HEK293T (cell line): ENCODE results near the gene AP1G2.

ENCODE experiments used
- CTBP1 ChIP-seq: fragments of 450-650 bp; IDR thresholded peaks from 2 replicates; pipeline ENCODE4 v1.6.1; 2016; ENCODE audit warnings: borderline replicate concordance
- FOXA1 ChIP-seq: fragments of 450-650 bp; IDR thresholded peaks from 2 replicates; pipeline ENCODE4 v1.6.1; 2016; ENCODE audit warnings: mild to moderate bottlenecking
- FOXM1 ChIP-seq: fragments of 450-650 bp; IDR thresholded peaks from 2 replicates; pipeline ENCODE4 v1.6.1; 2017; ENCODE audit warnings: mild to moderate bottlenecking, borderline replicate concordance
- SP1 ChIP-seq: fragments of 450-650 bp; IDR thresholded peaks from 2 replicates; pipeline ENCODE4 v1.6.1; 2017
- SUZ12 ChIP-seq: fragments of 450-650 bp; IDR thresholded peaks from 2 replicates; pipeline ENCODE4 v1.6.1; 2016; ENCODE audit warnings: mild to moderate bottlenecking

DNA sequence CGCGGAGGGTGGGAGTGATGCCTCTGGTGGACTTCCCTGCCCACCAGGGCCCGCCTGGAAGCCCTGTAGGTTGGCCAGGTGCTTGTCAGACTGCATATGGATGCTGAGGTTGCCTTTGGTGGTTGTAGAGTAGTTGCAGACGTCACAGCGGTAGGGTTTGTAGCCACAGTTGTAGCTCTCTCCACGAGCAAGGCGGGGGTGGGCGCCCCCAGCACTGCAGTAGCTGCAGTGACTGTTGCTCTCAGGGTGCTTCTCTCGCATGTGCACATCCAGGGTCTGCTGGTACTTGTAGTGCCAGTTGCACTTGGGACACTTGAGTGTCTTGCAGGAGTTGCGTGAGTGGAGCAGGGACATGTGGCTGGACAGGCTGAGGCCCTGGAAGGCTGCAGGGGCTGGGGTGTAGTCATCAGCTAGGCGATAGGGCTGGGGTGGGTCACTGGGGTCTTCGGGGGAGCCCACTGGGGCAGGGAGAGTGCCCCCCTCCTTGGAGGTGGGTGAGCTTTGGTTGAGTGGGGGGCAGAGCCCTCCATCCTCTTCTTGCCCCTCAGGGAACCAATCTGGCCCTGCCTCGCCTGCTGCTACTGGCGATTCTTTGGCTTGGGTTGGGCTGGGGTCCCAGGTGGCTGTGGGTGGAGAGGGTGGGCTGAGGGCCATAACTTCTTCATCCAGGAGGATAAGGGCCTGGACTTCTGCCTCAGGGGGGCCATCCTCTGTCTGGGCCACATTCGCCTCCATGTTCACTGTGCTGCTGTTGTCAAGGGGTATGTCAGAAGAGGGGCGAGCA, 33.7 kb downstream of the AP1G2 start:
- TF ChIP-seq SUZ12 (no peak), FOXA1 (no peak), CTBP1 (no peak), FOXM1 (no peak), SP1 (no peak)
